Mesothelial cell of epicardium (in vitro differentiated cells): Measurements from ENCODE around the gene EMC9. TPM values are rescaled to one million over a fixed set of nuclear protein-coding genes. Genes with fewer than 3 reads are reported as not detected.

Experiments used
- DNase-seq, 2 experiments: peaks; one replicate each; pipeline ENCODE4 v3.0.0; 2021; ENCODE audit warnings: low spot score in 2 of 2; ENCODE audit not compliant: unreplicated experiment in 2 of 2
- H3K27ac Mint-ChIP-seq: 2 replicates; pipeline ENCODE4 v1.8.0; 2021; ENCODE audit warnings: mixed read lengths
- H3K27me3 Mint-ChIP-seq: 2 replicates; pipeline ENCODE4 v1.8.0; 2021; ENCODE audit warnings: low read depth, mixed read lengths
- H3K36me3 Mint-ChIP-seq: 2 replicates; pipeline ENCODE4 v1.8.0; 2021; ENCODE audit warnings: mixed read lengths
- H3K4me1 Mint-ChIP-seq: 2 replicates; pipeline ENCODE4 v1.8.0; 2021; ENCODE audit warnings: mixed read lengths
- H3K4me3 Mint-ChIP-seq: 2 replicates; pipeline ENCODE4 v1.8.0; 2021; ENCODE audit warnings: mild to moderate bottlenecking, moderate library complexity, mixed read lengths
- H3K9me3 Mint-ChIP-seq: 2 replicates; pipeline ENCODE4 v1.8.0; 2021; ENCODE audit warnings: mixed read lengths
- CTCF ChIP-seq: fragments of 200-600 bp; sonication (generic); IDR thresholded peaks from one replicate; pipeline ENCODE4 v1.5.0; 2021; ENCODE audit warnings: antibody characterized with exemption; ENCODE audit not compliant: unreplicated experiment
- total RNA-seq: library from RNA; stranded (reverse); gene quantifications from 3 replicates; pipeline ENCODE4 v1.2.1, GENCODE V29; 2021

The EMC9 gene
- total RNA-seq, 1 donor from 2014 or later: 21.3 TPM

DNA sequence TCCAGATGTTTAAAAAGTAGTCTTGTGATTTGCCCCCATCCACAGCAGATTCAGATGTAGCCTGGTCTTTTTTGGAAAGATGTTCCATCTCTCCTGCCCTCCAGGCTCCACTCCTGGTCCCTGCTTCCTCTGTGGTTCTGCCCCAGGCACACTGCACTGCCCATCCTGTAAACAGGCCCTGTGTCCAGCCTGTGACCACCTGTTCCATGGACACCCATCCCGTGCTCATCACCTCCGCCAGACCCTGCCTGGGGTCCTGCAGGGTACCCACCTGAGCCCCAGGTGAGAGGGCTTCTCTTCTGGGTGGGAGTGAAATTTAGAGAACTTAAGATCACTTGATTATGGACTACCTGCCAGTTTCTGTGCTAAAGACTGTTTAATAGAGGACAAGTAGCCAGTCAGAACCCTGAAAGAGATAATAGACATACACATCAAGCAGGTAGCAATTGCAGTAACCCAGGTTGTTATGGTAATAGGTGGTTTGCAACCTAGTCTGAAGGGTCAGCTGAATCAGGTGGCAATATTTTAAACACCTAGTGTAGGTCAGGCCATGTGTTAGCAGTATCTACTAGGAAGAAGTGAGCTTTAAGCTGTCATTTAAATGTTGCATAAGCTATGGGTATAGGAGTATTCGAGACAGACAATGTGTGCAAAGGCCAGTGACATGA is 8.0 kb upstream of the EMC9 start:
- no peak for TF ChIP-seq CTCF
- Mint-ChIP-seq H3K27me3 (no peaks in the 10 kb centered on the region), H3K4me1 (peaks cover 27% of the 10 kb centered on the region), H3K9me3 (no peaks in the 10 kb centered on the region), H3K36me3 (peaks cover 22% of the 10 kb centered on the region), H3K27ac (no peak overlapping the region), H3K4me3 (peak overlapping the region; percentile 99)
- DNase-seq: no peak

DNA sequence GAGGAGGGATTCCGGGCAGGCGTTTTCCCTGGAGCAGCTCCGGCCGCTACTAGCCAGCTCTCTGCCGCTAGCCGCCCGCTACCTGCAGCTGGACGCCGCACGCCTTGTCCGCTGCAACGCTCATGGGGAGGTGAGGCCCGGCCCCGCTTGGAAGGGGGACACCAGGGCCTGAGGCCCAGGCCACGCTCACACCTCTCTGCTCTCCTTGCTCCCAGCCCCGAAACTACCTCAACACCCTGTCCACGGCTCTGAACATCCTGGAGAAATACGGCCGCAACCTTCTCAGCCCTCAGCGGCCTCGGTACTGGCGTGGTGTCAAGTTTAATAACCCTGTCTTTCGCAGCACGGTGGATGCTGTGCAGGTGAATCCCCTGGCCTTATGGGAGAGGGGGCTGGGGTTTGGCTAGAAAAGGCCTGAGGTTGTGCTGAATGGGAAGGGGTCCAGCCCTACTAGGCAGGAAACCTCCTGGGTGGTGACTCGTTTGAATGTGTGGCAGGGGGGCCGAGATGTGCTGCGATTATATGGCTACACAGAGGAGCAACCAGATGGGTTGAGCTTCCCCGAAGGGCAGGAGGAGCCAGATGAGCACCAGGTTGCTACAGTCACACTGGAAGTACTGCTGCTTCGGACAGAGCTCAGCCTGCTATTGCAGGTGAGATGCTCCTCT is 6.5 kb upstream of the EMC9 start:
- DNase-seq: no peak
- Mint-ChIP-seq H3K36me3 (peaks cover 21% of the 10 kb centered on the region), H3K4me3 (peak overlapping the region; percentile 99), H3K27me3 (no peaks in the 10 kb centered on the region), H3K27ac (peak overlapping the region; percentile 77), H3K9me3 (no peaks in the 10 kb centered on the region), H3K4me1 (peaks cover 30% of the 10 kb centered on the region)
- no peak for TF ChIP-seq CTCF

DNA sequence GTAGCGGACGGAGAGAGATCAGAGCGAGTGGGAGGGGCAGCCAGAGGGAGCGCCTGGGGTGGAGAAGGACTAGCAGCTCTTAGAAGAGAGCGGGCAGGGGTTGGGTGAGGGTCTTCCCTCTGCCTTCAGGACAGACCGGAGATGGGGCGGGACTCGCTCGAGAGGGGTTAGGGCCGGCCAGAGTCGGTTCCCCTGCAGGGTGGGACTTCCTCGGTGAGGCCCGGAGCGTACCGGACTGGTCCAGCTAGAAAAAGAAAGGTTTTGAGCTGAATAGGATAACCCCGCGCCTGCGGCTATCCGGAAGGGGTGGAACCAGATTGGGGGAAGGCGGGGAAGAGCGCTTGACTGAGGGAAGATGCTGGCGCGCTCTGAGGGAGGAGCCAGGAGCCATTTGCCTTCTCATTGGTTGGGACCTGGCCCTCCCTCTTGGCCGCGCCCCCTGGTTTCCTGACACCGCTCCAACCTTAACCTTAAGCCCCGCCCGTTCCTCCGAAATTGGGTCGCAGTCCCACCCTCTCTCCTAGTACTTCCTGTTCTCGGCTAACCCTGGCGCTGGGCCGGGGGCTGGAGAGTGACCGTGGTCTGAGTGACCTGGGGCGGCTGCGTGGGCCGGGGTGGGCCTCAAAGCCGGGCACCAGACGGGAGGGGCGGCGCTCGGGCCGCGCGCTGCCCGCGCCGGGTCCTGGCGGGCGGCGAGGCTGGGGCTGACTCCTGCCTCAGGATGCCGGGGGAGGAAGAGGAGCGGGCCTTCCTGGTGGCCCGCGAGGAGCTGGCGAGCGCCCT is 5.8 kb upstream of the EMC9 start, which contains the start of gene RNF31:
RNF31 (plus strand) TSS at position 521 of the 783 bp plus-strand sequence; CDS start at position 722, 201 bp downstream.
- Mint-ChIP-seq H3K27ac (peak within 1 kb of the TSS; percentile 99), H3K9me3 (no peaks in the 10 kb centered on the region), H3K36me3 (peaks cover 19% of the 10 kb centered on the region), H3K4me1 (peaks cover 36% of the 10 kb centered on the region), H3K27me3 (no peaks in the 10 kb centered on the region), H3K4me3 (peak within 1 kb of the TSS; percentile 99)
- no peak for TF ChIP-seq CTCF
- peak; percentile 93 to 94 for DNase-seq

DNA sequence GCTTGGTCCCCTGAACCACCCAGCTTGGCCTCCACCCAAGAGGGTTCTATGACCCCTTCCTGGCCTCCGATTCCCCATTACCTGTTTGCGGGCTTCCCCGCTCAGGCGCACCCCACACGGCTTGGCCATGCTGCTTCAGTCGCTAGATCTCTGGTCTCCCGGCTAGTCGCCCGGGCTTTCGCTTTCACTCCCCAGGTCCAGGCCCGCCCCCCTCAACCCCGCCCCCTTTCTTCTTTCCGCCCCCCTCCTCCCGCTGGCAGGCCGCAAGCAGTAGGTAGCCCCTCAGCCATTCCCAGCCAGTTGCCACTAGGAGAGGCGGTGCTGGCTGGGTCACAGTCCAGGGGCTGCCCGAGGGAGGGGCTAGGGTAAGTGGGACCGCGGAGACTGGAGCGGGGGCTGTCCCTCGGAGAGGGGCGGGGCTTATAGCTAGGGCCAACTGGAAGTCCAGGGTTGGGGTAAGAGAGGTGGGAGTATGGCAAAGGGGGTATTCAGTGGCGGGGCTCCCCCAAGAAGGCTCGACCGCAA is 5.1 kb upstream of the EMC9 start, which contains the start of gene PSME2:
PSME2 (minus strand) TSS at position 158 of the 525 bp plus-strand sequence; CDS start at position 129, 29 bp downstream.
- DNase-seq: peak; percentile 86 to 90
- Mint-ChIP-seq H3K27ac (peak within 1 kb of the TSS; percentile 99), H3K27me3 (no peaks in the 10 kb centered on the region), H3K4me1 (peaks cover 41% of the 10 kb centered on the region), H3K4me3 (peak within 1 kb of the TSS; percentile 99), H3K9me3 (no peaks in the 10 kb centered on the region), H3K36me3 (peaks cover 15% of the 10 kb centered on the region)
- TF ChIP-seq CTCF: no peak

GRCh38 chr14:24145690-24146452 is 4.5 kb upstream of the EMC9 start:
- Mint-ChIP-seq H3K27ac (peak overlapping the region; percentile 99), H3K4me3 (peak overlapping the region; percentile 99), H3K4me1 (peaks cover 41% of the 10 kb centered on the region), H3K27me3 (no peaks in the 10 kb centered on the region), H3K36me3 (peaks cover 12% of the 10 kb centered on the region), H3K9me3 (no peaks in the 10 kb centered on the region)
- DNase-seq: no peak
- no peak for TF ChIP-seq CTCF
